GM18951 (cell line): ENCODE measurements around the gene CCNQ.
A peak's percentile ranks its signal among the peaks of the same experiment; 100 is the strongest.

Source experiments
- POLR2A ChIP-seq: IDR thresholded peaks from 4 replicates; pipeline ENCODE4 v1.6.1; 2011; ENCODE audit warnings: mild to moderate bottlenecking; ENCODE audit not compliant: insufficient read length, insufficient read depth; ENCODE audit errors: extremely low read depth
- in situ Hi-C: fragments of 300-500 bp; cut with MboI; formaldehyde crosslinking; loops from one replicate; pipeline ENCODE4 v1.12.0; 2022; ENCODE audit warnings: low sequenced_read_pairs, mixed read lengths, inconsistent platforms; ENCODE audit not compliant: unreplicated experiment

CCNQ gene

GRCh38 chrX:153603131-153603656 is 4.3 kb upstream of the CCNQ start:
- in situ Hi-C loops: no loop called here
- no peak for TF ChIP-seq POLR2A

- in situ Hi-C loops: no loop called here
- no peak for TF ChIP-seq POLR2A
Measured at GRCh38 chrX:153602601-153603000, 3.7 kb upstream of the CCNQ start.

- in situ Hi-C loops: no loop called here
- TF ChIP-seq POLR2A: no peak
Measured at GRCh38 chrX:153601511-153602110, 2.7 kb upstream of the CCNQ start.

GRCh38 chrX:153600921-153601320 is 2.0 kb upstream of the CCNQ start:
- TF ChIP-seq POLR2A: no peak
- in situ Hi-C loops: no loop called here

- TF ChIP-seq POLR2A: no peak
- in situ Hi-C loops: no loop called here
Measured at GRCh38 chrX:153600032-153600373, 1.1 kb upstream of the CCNQ start.

- peak; percentile 2 for TF ChIP-seq POLR2A
- in situ Hi-C loops: no loop called here
Measured at GRCh38 chrX:153599192-153600031, 473 bp upstream of the CCNQ start.

GRCh38 chrX:153596981-153597750 is 1.8 kb downstream of the CCNQ start:
- in situ Hi-C loops: no loop called here
- no peak for TF ChIP-seq POLR2A

GRCh38 chrX:153595859-153596857 is 2.8 kb downstream of the CCNQ start:
- in situ Hi-C loops: no loop called here
- TF ChIP-seq POLR2A: no peak

- in situ Hi-C loops: no loop called here
Measured at GRCh38 chrX:153595387-153595786, 3.6 kb downstream of the CCNQ start.

GRCh38 chrX:153593811-153594500 is 5.0 kb downstream of the CCNQ start:
- no peak for TF ChIP-seq POLR2A
- in situ Hi-C loops: no loop called here

More at GRCh38 chrX:153595387-153595786, 3.6 kb downstream of the CCNQ start:
- TF ChIP-seq POLR2A: no peak

GRCh38 chrX:153592966-153593688 is 5.8 kb downstream of the CCNQ start:
- in situ Hi-C loops: no loop called here
- no peak for TF ChIP-seq POLR2A
